Neutrophil (primary cell): Measurements from ENCODE around the gene AGAP1.

ENCODE experiments used
- H3K27ac ChIP-seq: fragments of 200-600 bp; sonication (generic); 2 replicates; pipeline ENCODE4 v1.5.1; 2016; ENCODE audit warnings: mild to moderate bottlenecking, moderate library complexity
- H3K27me3 ChIP-seq: fragments of 200-600 bp; sonication (generic); 2 replicates; pipeline ENCODE4 v1.6.0; 2016; ENCODE audit warnings: mild to moderate bottlenecking
- H3K36me3 ChIP-seq: fragments of 200-600 bp; sonication (generic); 2 replicates; pipeline ENCODE4 v1.5.1; 2017
- H3K4me1 ChIP-seq, 2 experiments: fragments of 200-600 bp in 1 of 2; sonication (generic) in 1 of 2; 1 replicate in 1 of 2; 2 replicates in 1 of 2; pipeline versions ENCODE4 v1.5.1 to v1.6.1; 2013 to 2016; ENCODE audit warnings: low read depth in 1 of 2, low read length in 1 of 2, mild to moderate bottlenecking in 1 of 2, moderate library complexity in 1 of 2; ENCODE audit not compliant: control insufficient read depth in 1 of 2, insufficient read depth in 1 of 2
- H3K4me3 ChIP-seq, 2 experiments: fragments of 200-600 bp in 1 of 2; sonication (generic) in 1 of 2; 1 replicate in 1 of 2; 2 replicates in 1 of 2; pipeline ENCODE4 v1.5.1; 2013 to 2016; ENCODE audit warnings: low read depth in 1 of 2, low read length in 1 of 2, mild to moderate bottlenecking in 1 of 2, moderate library complexity in 1 of 2
- H3K9me3 ChIP-seq: fragments of 200-600 bp; sonication (generic); 2 replicates; pipeline ENCODE4 v1.5.1; 2016
- CTCF ChIP-seq: fragments of 200-600 bp; sonication (generic); IDR thresholded peaks from 2 replicates; pipeline ENCODE4 v1.5.1; 2016; ENCODE audit warnings: antibody characterized with exemption

Gene AGAP1

GRCh38 chr2:235728800-235729556 lies 235.1 kb downstream of the AGAP1 start:
- no peak for TF ChIP-seq CTCF
- no peaks in the 10 kb centered on the region for H3K36me3 ChIP-seq
- H3K9me3 ChIP-seq, result no peaks in the 10 kb centered on the region
- H3K4me1 ChIP-seq, result no peaks in the 10 kb centered on the region
- no peak overlapping the region for H3K4me3 ChIP-seq
- H3K27ac ChIP-seq, result no peak overlapping the region
- peaks cover 15% of the 10 kb centered on the region for H3K27me3 ChIP-seq

- H3K4me1 ChIP-seq, result no peaks in the 10 kb centered on the region
- peaks cover 15% of the 10 kb centered on the region for H3K27me3 ChIP-seq
- H3K9me3 ChIP-seq, result no peaks in the 10 kb centered on the region
- no peak overlapping the region for H3K27ac ChIP-seq
- TF ChIP-seq CTCF, result no peak
- H3K36me3 ChIP-seq, result no peaks in the 10 kb centered on the region
- H3K4me3 ChIP-seq, result no peak overlapping the region
Observed at GRCh38 chr2:235729557-235729947, 235.7 kb downstream of the AGAP1 start.

- H3K36me3 ChIP-seq, result no peaks in the 10 kb centered on the region
- H3K4me3 ChIP-seq, result no peak overlapping the region
- no peak for TF ChIP-seq CTCF
- no peak overlapping the region for H3K27ac ChIP-seq
- peaks cover 15% of the 10 kb centered on the region for H3K27me3 ChIP-seq
- H3K9me3 ChIP-seq, result no peaks in the 10 kb centered on the region
- H3K4me1 ChIP-seq, result no peaks in the 10 kb centered on the region
Observed at GRCh38 chr2:235730115-235730514, 236.3 kb downstream of the AGAP1 start.

- Histone ChIP-seq H3K4me3 (no peak overlapping the region), H3K27ac (no peak overlapping the region), H3K27me3 (peaks cover 9% of the 10 kb centered on the region), H3K9me3 (no peaks in the 10 kb centered on the region), H3K36me3 (no peaks in the 10 kb centered on the region), H3K4me1 (no peaks in the 10 kb centered on the region)
- no peak for TF ChIP-seq CTCF
Observed at GRCh38 chr2:235733761-235734160, 239.9 kb downstream of the AGAP1 start.

GRCh38 chr2:235734168-235734567 lies 240.3 kb downstream of the AGAP1 start:
- no peak for TF ChIP-seq CTCF
- H3K27me3 ChIP-seq, result peaks cover 9% of the 10 kb centered on the region
- H3K4me1 ChIP-seq, result no peaks in the 10 kb centered on the region
- H3K27ac ChIP-seq, result no peak overlapping the region
- H3K36me3 ChIP-seq, result no peaks in the 10 kb centered on the region
- H3K9me3 ChIP-seq, result no peaks in the 10 kb centered on the region
- no peak overlapping the region for H3K4me3 ChIP-seq
